HG03175 (cell line): ENCODE results near the gene HOXA6.

ENCODE experiments used
- ATAC-seq: cut with Tn5 transposase; IDR thresholded peaks from one replicate; pipeline ENCODE4 v1.9.1; 2021; ENCODE audit warnings: mild to moderate bottlenecking, moderate library complexity; ENCODE audit not compliant: unreplicated experiment

The HOXA6 gene

DNA sequence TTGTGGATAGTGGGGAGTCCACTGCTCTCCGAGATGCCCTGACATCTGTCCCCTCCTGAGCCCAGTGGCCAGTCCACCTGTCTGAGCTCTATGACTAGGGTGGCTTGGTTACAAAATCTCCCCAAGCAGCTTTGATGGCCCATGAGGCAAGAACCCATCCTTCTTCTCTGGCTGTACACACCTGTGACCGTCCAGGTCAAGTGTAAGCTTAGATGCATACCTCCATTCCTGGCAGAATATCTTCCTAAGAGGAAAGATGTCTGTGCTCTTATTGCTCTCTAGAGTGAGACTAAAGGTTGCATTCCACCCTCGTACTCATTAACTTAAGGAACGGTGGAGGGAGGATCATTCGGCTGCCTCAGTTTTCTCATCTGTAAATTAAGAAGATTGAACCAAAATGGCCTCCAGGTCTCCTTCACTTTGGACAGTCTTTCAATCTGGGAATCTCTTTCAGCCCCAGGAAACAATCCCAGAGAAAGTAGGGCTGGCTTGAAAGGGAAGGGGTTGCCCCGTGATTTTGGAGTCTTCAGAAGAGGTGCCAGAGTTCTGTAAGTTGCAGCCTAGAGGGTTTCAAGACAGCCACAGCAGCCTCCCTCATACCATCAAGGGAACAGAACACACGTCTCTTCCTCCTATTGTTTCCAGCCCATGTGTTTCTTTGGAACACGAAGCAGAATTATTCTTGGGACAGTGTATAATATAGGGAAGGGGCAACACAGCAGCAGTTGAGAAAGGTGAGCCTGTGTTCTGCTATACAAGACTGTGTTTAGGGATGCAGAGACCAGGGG, 22.5 kb downstream of the HOXA6 start:
- ATAC-seq, result no peak

DNA sequence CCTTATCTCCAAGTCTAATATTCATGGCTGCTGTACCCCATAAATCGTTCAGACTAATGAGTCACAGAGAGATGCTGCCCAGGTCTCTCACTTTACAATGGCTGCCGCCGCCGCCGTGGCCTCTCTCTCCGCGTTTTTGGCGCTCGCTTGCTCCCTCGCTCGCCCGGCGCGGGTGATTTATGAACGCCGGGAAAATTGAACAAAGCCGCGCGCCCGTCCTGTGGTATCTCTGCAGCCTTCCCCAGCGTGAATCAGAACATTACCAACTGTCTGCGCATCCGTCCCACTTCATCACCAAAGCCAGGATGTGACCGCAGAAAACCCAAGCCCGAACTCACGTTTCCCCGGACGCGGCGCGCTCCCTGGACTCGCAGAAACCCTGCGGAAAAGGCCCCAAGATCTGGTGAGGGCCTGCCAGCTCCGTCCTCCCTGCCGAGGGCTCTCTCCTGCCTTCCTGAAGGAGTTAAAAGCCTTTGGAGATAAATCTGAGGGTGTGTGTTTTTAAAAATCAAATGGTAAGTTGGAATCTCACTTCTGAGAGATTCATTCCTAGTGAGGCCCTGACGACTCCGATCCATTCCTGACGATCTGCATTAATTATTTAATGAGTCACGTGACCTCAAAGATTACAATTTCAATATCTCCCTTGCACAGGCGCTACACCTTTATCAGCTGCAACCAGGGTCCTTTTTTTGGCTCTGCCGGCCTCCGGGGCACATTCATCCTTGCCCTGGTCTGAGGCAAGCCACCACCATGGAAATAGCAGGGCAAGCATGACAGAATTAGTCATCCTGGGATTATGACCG, 23.3 kb downstream of the HOXA6 start:
- no peak for ATAC-seq

DNA sequence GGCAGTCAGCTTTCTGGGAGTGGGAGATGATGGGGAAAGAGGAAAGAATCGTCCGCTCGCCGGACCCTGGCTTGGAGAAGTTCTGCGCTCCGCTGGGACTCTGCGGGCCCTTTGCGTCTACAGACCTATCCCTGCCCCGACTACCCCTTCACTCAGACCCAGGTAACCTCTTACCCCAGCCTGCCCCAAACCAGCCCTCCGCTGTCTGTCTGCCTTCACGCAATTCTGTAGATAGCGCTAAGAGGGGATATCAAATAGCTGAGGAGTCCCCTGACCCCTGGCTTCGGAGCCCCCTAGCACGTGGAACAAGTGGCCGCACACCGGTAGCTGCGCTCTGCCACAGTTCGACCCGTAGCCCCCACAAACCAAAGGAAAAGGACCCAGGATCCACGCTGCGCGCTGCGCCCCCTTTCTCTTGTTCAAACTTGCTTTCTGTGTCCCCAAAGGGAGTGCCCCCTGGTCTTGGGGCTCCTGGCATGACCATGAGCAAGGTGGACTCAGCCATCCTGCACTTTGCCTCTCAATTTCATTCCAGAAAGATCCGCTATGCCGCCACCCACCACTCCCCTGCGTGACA, 24.0 kb downstream of the HOXA6 start:
- ATAC-seq, result no peak

DNA sequence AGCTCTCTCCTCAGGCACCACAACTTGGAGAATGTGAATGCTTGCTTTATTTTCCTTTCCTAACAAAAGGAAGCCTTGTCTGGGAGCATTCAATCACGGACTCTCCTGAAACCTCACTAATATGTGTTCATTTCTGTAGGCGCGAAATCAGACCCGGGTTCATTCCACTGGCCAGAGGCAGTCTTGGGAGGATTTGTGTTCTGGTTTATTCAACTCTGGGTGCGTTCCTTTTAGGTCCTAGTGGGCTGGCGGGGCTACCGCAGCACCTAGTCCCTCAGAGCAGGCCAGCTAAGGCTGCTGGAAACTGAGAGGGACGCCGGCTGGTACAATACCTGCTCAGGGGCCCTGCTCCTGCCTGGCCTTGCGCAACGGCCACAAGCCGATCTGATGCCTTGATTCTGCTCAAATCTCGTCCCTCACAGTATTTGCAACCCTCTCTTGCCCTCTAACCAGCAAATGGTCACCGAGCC, 24.5 kb downstream of the HOXA6 start:
- no peak for ATAC-seq

DNA sequence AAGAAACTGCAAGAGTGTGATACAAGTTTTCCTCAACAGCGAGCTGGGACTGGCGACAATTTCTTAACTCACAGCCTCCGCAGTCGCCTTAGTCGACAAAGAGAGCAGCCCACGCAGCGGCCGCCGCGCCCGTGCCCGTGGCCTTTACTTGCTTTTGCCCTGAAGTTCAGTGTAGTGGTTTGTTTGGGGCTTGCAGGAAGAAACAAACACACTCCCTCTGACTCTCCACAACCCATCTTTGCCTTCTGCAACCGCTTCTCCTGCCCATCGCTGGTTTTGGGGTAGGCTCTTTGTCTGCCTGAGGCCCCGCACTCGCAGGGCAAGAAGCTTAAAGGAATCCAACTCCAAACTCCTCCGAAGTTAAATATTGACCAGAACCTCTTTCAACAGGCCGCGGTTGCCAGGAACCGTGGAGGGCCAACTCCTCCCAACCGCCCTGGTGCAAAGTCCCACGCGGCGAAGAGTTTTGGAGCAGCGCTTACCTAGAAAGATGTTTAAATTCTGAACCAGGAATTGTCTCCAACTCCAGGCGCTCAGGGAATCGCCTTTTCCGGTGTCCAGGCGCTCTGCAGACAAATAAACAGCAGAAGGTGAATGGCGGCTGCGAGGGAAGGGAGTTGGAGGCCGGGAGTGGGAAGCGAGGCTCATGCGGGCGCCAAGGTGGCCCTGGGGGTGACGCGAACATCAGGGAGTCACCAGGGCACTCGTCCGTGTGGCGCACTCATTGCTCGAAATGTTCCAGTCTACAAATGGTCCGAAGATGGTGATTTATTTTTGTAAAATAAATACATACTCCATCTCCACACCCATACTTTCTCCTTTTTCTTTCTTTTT, 25.3 kb downstream of the HOXA6 start:
- no peak for ATAC-seq

DNA sequence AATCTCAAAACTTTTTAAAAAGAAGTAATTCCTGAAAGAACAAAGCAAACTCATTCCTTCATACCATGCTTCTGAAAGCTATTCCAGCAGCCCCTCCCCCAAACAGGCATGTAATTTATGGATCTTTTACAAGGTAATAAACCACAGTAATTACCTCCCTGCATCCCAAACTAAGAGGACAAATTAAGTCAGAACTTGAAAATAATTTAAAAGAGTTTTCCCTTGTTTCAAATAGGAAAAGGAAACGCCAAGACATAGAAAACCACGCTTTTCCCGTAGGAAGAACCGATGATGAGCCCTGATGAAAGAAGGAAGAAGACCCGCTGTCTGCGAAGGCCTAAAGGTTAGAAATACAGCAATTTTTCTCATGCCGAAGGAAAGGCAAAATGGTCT, 25.9 kb downstream of the HOXA6 start:
- no peak for ATAC-seq

DNA sequence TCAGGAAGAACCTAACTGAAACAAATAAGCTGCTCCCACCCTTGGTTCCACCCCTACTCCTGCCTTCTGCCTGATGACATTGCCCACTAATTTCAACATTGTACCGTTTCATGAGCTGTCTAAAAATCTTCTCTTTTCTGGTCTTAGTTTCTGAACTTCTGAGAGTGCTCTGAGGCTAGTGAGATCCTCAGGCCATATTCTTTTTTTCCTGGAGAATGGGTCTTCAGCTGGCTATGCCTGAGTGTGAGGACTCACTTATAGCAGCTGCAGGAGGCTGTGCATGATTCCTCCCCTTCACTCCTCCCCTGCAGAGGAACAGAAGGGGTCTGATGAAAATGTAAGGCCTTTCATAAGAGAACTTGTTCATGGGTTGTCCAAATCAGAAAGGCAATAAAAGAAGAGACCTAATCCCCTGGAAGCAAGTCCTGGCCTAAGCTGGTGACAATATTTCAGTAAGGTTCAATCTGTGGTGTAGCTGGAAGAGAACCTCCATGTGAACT, 28.1 kb downstream of the HOXA6 start:
- no peak for ATAC-seq

DNA sequence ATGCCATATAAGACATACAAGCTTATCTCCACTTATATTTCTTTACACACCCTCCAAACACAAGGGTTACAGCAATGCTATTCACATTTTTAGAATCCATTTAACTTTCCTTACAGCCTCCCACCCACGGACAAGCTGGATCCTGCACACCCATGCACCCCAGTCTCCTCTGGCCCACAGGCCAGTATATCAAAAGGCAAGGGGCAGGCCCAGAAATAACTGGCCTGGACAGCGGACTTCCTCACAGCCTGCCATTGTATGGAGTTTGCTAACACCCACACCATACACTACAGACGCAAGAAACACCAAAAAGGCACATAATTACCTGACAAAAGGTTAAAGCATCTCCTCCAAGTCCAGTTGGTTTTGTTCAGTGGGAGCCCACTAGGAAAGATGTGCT, 29.0 kb downstream of the HOXA6 start:
- no peak for ATAC-seq

DNA sequence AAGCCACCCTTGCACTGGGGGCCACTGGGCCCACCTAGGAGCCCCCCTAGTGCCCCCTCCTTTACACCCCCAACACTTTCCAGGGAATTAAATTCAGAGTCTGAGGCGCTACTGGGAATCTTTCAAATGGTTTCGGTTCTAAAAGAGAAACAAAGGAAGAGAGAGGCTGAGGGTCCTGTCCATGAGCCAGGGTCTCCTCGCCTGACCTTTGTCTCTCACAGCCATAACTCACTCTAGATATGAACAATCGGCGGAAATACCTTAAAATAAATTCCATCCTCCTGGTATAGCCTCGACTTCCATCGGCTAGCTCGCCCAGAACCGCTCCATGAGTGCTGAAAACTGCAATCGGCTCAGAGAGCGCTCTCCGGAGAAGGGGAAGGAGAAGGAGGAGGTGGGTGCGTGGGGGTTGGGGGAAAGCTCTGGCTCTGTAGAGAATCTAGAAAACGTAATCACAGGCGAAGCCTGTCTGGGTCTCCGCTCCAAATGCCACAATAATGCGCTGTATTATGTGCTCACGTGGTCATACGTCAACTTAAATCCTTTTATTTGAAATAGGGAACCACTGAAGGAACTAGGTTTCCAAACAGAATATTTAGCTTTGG, 29.6 kb downstream of the HOXA6 start:
- no peak for ATAC-seq

DNA sequence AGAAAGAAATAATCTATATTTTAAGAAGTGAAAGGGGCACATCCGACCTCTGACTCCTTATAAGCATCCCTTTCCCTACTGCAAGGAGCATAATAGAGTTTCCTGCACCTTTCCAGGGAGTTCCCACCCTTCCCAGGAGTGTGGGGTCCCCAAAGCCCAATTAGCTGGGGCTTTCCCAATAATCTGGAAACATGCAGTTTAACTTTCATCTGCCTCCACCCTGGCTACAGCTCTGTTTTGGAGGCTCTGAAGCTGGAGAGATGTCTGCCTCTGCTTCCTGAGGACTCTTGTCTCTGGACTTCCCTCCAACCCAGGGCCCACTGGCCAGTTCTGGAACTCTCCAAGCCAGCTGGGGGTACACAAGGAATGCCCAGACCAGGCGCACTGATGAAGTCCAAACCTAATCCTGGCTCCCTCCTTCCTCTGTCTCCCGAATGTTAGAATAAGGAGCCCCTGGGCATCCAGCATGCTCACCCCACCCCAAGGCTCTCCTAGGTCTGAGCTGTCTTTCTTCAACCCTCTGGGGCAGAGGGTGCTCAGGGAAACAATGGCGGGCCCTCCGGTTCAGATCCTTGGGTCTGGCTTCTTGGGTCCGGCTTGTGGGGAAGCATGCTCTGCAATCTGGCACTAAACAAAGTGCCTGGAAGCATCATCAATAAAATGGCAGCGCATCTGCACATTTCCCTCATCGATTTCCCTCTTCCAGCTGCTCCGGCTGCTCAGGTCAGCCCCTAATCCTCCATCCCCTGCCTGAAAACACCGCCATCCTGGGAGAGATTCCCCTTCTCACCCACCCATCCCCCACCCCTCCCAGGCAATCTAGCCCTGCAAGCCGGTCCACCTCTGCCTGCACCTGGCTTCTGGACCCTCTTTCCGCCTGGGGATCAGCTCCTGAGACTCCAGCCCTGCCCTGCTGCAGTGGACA, 30.4 kb downstream of the HOXA6 start:
- ATAC-seq, result no peak

DNA sequence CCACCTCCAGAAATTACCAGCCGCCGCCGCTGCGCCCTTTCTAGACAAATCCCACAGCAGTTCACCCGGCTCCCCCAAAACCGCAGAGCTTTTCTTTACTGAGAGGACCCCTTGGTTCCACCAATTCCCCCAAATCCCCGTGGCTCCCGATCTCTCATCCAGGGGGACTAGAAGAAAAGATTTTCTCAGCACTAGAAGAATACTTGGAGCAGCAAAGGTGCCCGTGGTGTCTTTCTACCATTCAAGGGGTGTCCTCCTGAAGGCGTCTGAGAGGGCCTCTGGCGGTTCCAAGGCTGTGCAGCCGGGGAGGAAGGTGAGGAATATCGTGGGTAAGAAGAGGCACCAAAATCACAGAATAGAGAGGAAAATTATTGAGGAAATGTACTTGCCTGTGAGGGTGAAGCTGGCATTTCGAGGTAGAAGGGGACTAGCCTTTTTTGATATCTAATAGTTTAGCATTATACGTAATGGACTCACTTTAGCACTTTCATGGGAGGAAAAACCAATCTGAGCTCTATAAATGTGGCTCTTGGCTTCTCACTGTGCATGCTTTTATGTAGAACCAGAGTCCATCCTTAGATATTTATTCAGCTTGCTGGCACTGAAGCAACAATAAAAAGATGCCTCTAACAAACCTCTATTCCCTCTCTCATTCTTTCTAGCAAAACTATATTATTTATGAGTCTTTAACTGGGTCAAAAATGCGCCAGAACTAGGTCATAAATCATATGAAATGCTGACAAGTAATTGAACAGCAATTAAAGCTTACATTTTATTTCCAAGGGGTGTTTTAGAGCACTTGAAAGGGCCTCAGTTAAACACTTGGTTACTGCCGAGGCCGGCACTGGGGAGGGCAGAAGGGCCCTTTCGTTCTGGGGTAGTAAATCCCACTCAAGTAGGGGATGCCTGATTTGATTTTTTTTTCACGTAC, 31.3 kb downstream of the HOXA6 start:
- ATAC-seq, result no peak

DNA sequence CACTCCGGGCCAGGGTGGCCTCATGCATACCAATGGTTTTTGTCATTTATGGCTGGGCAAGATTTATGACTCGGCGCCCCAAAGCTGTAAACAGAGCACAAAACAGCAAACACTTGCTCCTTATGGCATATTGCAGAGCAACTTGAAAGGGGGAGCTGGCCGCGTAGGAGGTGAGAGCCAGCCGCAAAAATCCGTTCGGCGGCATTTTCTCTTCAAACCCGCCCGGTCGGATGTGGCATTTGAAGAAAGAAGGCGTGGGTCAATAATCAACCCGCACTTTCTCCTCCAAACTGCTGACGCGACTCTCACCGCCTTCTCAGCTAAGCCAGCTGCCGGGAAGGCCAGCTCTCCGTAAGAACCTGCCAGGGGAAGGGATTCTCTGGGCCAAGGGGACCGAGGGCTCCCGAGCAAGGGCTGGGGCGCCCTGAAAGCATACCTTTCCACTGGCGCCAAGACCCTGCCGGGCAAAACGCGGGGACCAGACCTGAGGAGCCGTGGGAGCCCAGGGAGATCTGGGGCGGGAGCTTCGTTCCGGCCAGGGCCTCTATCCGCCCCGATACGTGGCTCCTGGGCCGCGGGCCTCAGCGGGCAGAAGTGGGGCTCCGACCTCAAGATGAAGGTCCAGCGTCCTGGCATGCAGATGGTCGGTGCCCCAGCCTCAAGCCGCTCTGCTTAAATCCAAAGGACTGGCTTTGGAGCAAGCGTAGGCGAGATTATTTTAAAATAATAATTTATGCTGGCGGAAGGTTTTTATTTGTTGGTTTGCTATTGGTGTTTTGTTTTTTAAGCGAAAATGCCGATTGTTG, 32.1 kb downstream of the HOXA6 start:
- ATAC-seq, result no peak

DNA sequence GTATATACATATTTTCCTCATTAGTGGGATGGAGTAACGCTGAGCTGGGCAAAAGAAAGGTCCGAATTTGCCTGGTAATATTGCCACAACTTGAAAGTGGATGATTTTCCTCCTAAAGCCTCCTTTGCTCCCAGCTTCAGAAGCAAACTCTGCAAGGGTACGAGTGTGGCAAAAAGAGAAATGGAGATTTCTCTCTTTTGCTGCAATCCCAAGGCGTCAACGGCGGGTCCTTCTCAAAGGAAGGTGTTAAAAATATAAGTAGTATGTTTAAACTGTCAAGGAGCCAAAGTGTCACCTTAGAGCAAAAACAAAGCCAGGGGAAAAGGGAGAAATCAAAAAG, 32.7 kb downstream of the HOXA6 start:
- no peak for ATAC-seq

DNA sequence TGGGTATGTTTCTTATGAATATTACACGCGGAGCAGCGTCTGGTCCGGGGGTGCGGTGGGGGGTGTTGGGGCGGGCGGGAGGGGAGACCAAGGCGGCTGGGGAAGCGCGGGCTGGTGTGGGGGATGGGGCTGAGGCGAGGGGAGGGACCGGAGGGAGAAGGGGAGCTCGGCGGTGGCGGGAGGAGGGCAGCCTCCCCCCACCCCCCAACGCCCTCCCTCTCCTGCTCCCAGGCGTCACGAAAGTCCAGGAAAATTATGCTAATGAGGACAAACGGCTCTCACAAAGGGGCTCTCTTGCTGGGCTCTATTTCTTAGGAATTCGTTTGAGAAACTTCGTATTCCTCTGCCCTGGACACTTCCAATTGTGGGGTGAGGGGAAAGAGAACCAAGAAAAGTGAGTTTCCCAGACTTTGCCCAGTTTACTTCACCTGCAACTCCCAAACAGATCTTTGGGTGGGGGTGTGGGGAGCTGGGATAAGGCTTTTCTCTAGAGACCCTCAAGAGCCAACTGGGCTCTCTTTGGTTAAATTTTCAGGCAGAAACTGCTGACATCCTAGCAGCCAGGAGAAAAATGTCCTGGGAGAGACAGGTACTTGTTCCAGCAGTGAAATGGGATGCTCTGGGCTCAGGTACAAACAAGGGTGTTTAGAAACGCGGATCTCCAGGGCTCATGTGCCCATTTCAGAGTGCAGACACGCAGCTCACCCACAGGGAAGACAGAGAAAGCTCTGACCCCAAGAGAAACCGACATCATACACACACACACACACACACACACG, 33.4 kb downstream of the HOXA6 start:
- ATAC-seq, result no peak

DNA sequence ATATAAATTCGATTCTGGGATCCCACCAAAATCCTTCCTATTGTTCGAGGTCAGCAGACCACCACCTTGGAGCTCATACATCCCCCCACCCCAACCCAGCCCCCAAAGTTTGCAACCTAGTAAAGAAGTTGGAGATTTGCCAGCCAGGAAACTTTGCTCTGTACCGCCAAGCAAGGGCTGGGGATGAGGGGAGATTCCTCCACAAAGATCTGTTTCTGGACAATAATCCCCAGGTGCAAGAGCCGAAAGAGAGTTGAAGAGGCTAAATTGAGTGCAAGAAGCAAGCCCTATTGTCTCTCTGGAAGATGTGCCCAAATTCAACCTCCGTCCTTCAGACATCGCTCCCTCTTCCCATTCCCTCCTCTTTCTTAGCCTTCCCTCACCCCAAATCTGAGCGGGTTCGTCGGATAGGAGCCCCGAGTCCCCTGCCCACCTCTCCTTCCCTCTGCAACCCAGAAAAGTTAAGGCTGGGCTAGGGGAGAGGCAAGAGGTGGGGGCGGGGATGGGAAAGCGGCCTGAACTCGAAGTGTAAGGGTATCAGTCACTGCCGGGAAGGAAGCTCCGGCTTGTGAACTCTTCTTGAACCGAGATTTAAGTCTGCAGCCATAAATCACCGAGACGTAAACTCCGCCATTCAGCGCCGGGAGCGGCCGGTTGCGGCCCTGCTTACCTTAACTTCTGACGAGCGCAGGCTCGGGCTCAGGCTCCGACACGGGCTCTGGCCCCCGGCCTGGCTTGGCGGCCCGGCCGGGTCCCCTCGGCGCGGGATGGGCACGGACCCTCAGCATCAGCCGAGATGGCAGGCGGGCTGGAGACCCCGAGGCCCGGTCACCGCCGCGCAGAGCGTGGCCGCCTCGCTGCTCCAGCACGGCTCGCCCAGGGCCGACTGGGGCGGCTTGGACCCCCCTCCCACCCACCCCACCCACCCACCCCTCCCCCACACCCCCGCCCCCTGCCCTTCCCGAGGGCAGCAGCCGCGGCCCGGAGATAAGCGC, 34.3 kb downstream of the HOXA6 start:
- no peak for ATAC-seq

DNA sequence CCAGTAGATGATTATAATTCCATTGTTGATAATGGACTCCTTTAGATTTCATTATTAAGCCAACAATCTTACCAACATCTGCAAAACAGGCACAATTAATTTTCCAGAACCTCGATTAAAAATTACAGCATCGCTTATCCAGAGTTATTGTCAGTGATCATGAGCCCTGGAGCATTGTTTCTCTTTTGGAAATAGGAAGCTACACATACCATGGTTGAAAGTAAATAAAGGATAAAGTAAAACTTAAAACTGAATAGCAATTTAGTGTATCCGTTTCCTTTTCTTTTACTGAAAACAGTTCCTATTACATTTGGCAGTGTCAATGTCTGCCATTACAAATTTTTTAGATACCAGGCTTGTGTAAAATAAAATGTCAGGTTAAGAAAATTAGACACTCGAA, 35.2 kb downstream of the HOXA6 start:
- ATAC-seq, result no peak
